PC-3 (cell line): ENCODE measurements around the gene ADAM23. TPM values are rescaled to one million over a fixed set of nuclear protein-coding genes. Genes with fewer than 3 reads are reported as not detected.

Experiments used
- ATAC-seq: fragments of 200-7000 bp; cut with Tn5 transposase; 2 replicates; pipeline ENCODE4 v1.9.1; 2020; ENCODE audit warnings: mild to moderate bottlenecking, moderate library complexity
- BruUV-seq: library from RNA; stranded (reverse); fragments of 400-500 nt; replicated peaks from 2 replicates; lab custom pipeline; 2021; lab: Mats Ljungman, UMichigan
- CTCF ChIA-PET: fragments of 300-600 bp; sonication (Branson Sonifier 250); formaldehyde crosslinking; loops from one replicate; lab custom pipeline; 2022; ENCODE audit warnings: antibody characterized with exemption; lab: Charles Lee
- POLR2A ChIA-PET: fragments of 300-600 bp; sonication (Branson Sonifier 250); formaldehyde crosslinking; loops from one replicate; lab custom pipeline; 2022; ENCODE audit warnings: antibody characterized with exemption; ENCODE audit not compliant: unreplicated experiment; lab: Charles Lee
- DNase-seq: peaks from one replicate; pipeline ENCODE4 v3.0.0-alpha.2; 2015
- H2AFZ ChIP-seq: fragments of 300-600 bp; sonication (generic); 2 replicates; pipeline ENCODE4 v1.6.0; 2016; ENCODE audit warnings: antibody characterized with exemption, low read length
- H3F3A ChIP-seq: fragments of 300-600 bp; sonication (generic); one replicate; pipeline ENCODE4 v1.6.0; 2017; ENCODE audit warnings: antibody characterized with exemption, low read length, control low read depth, mild to moderate bottlenecking; ENCODE audit not compliant: unreplicated experiment
- H3K27ac ChIP-seq: fragments of 300-600 bp; sonication (generic); 2 replicates; pipeline ENCODE4 v1.5.1; 2016; ENCODE audit warnings: mild to moderate bottlenecking, low read length
- H3K27me3 ChIP-seq: fragments of 300-600 bp; sonication (generic); 2 replicates; pipeline ENCODE4 v1.6.1; 2016; ENCODE audit warnings: low read length, mixed read lengths
- H3K36me3 ChIP-seq: fragments of 300-600 bp; sonication (generic); 2 replicates; pipeline ENCODE4 v1.6.1; 2016; ENCODE audit warnings: low read depth, mixed run types, low read length, mixed read lengths
- H3K4me1 ChIP-seq: fragments of 300-600 bp; sonication (generic); 2 replicates; pipeline ENCODE4 v1.5.1; 2016; ENCODE audit warnings: low read length; ENCODE audit not compliant: insufficient read depth
- H3K4me2 ChIP-seq: fragments of 300-600 bp; sonication (generic); 2 replicates; pipeline ENCODE4 v1.6.0; 2016; ENCODE audit warnings: low read length
- H3K4me3 ChIP-seq: fragments of 300-600 bp; sonication (generic); 2 replicates; pipeline ENCODE4 v1.5.1; 2016; ENCODE audit warnings: mild to moderate bottlenecking, low read length, mixed read lengths
- H3K79me2 ChIP-seq: fragments of 300-600 bp; sonication (generic); 2 replicates; pipeline ENCODE4 v1.6.1; 2017; ENCODE audit warnings: low read length, mixed read lengths
- H3K9ac ChIP-seq: fragments of 300-600 bp; sonication (generic); 2 replicates; pipeline ENCODE4 v1.6.0; 2016; ENCODE audit warnings: mild to moderate bottlenecking, low read length
- H3K9me2 ChIP-seq: fragments of 300-600 bp; sonication (generic); replicated peaks from 2 replicates; pipeline ENCODE4 v1.6.1; 2016; ENCODE audit warnings: mixed run types, low read length, mixed read lengths
- H3K9me3 ChIP-seq: fragments of 300-600 bp; sonication (generic); 2 replicates; pipeline ENCODE4 v1.6.1; 2016; ENCODE audit warnings: low read length, mixed read lengths
- H4K20me1 ChIP-seq: fragments of 300-600 bp; sonication (generic); 2 replicates; pipeline ENCODE4 v1.6.1; 2016; ENCODE audit warnings: low read length, mixed read lengths
- CTCF ChIP-seq: fragments of 300-600 bp; sonication (generic); conservative IDR thresholded peaks from 2 replicates; pipeline ENCODE4 v1.5.1; 2017; ENCODE audit warnings: antibody characterized with exemption, low read depth, mild to moderate bottlenecking, low read length
- EZH2 ChIP-seq: fragments of 300-600 bp; sonication (generic); IDR thresholded peaks from one replicate; pipeline ENCODE4 v1.6.1; 2017; ENCODE audit warnings: antibody characterized with exemption, mild to moderate bottlenecking, low read length; ENCODE audit not compliant: unreplicated experiment
- EZH2phosphoT487 ChIP-seq: fragments of 300-600 bp; sonication (generic); IDR thresholded peaks from 2 replicates; pipeline ENCODE4 v1.6.1; 2018; ENCODE audit warnings: mild to moderate bottlenecking, antibody characterized with exemption, low read length, borderline replicate concordance
- intact Hi-C: fragments of 100-400 bp; cut with micrococcal nuclease; formaldehyde crosslinking; loops from 2 replicates; pipeline ENCODE4 v1.9.0; 2023
- total RNA-seq: library from RNA; depleted of rRNA; stranded (reverse); fragments of >200 nt; gene quantifications from 2 replicates; pipeline ENCODE4 v1.2.3, GENCODE V29; 2014

Gene ADAM23
- total RNA-seq, 1 experiment from 2014 or later, result 0.22 TPM

- no peak for DNase-seq
- intact Hi-C loops, result no loop called here
- BruUV-seq, result no TSS peak
Observed at GRCh38 chr2:206488053-206488452, 44.7 kb downstream of the ADAM23 start.

GRCh38 chr2:206488623-206489022 lies 45.3 kb downstream of the ADAM23 start:
- intact Hi-C loops, result no loop called here
- DNase-seq, result no peak
- TF ChIP-seq EZH2phosphoT487 (no peak), EZH2 (no peak), CTCF (no peak)
- Histone ChIP-seq H3K9ac (no peak overlapping the region), H3K4me3 (no peak overlapping the region), H3K27me3 (peaks cover 29% of the 10 kb centered on the region), H3K9me3 (no peaks in the 10 kb centered on the region), H2AFZ (no peak overlapping the region), H4K20me1 (no peaks in the 10 kb centered on the region), H3K79me2 (no peaks in the 10 kb centered on the region), H3K4me2 (no peak overlapping the region), H3K27ac (no peak overlapping the region), H3K36me3 (no peaks in the 10 kb centered on the region), H3K4me1 (no peaks in the 10 kb centered on the region), H3F3A (no peaks in the 10 kb centered on the region), H3K9me2 (no peaks in the 10 kb centered on the region)
- ChIA-PET POLR2A (no interaction called here), CTCF (no interaction called here)
- no TSS peak for BruUV-seq
- ATAC-seq, result no peak

More at GRCh38 chr2:206488053-206488452, 44.7 kb downstream of the ADAM23 start:
- H3K9me2 ChIP-seq, result no peaks in the 10 kb centered on the region
- no peak overlapping the region for H3K4me3 ChIP-seq
- no peaks in the 10 kb centered on the region for H3F3A ChIP-seq
- no peaks in the 10 kb centered on the region for H4K20me1 ChIP-seq
- ChIA-PET CTCF (no interaction called here), POLR2A (no interaction called here)
- H3K27me3 ChIP-seq, result peaks cover 29% of the 10 kb centered on the region
- no peak overlapping the region for H3K4me2 ChIP-seq
- no peaks in the 10 kb centered on the region for H3K4me1 ChIP-seq
- no peak overlapping the region for H3K27ac ChIP-seq
- H3K9ac ChIP-seq, result no peak overlapping the region
- no peaks in the 10 kb centered on the region for H3K79me2 ChIP-seq
- H3K9me3 ChIP-seq, result no peaks in the 10 kb centered on the region
- TF ChIP-seq EZH2, result no peak
- TF ChIP-seq EZH2phosphoT487, result no peak
- no peak for TF ChIP-seq CTCF
- no peaks in the 10 kb centered on the region for H3K36me3 ChIP-seq
- no peak overlapping the region for H2AFZ ChIP-seq
- no peak for ATAC-seq

GRCh38 chr2:206494061-206494460 lies 50.7 kb downstream of the ADAM23 start:
- ChIA-PET CTCF (no interaction called here), POLR2A (no interaction called here)
- ATAC-seq, result no peak
- no peaks in the 10 kb centered on the region for H4K20me1 ChIP-seq
- intact Hi-C loops, result no loop called here
- no peak overlapping the region for H3K4me2 ChIP-seq
- no peak overlapping the region for H2AFZ ChIP-seq
- no TSS peak for BruUV-seq
- H3K79me2 ChIP-seq, result no peaks in the 10 kb centered on the region
- H3K9me3 ChIP-seq, result no peaks in the 10 kb centered on the region
- H3F3A ChIP-seq, result no peaks in the 10 kb centered on the region
- H3K9ac ChIP-seq, result no peak overlapping the region
- H3K36me3 ChIP-seq, result no peaks in the 10 kb centered on the region
- no peaks in the 10 kb centered on the region for H3K4me1 ChIP-seq
- no peak for TF ChIP-seq EZH2phosphoT487
- no peak for DNase-seq
- no peaks in the 10 kb centered on the region for H3K9me2 ChIP-seq
- no peak overlapping the region for H3K4me3 ChIP-seq
- peaks cover 17% of the 10 kb centered on the region; the same call in 1 of the 2 replicates for H3K27me3 ChIP-seq
- H3K27ac ChIP-seq, result no peak overlapping the region
